ENCODE results near the gene ZBTB16. TPM values are rescaled to one million over a fixed set of nuclear protein-coding genes. Genes with fewer than 3 reads are reported as not detected.

Gene ZBTB16
- total and polyA plus RNA-seq, 9 donors, result 12.7 to 160 (median 68.7) TPM

GRCh38 chr11:114137838-114138237 lies 78.3 kb downstream of the ZBTB16 start:
- Histone ChIP-seq H3K9me3 (no peaks in the 10 kb centered on the region), H3K36me3 (no peaks in the 10 kb centered on the region), H3K27ac (no peak overlapping the region), H3K4me3 (no peak overlapping the region), H3K4me1 (ENCODE audit: insufficient read depth) (peaks cover 31% of the 10 kb centered on the region), H3K27me3 (no peaks in the 10 kb centered on the region)
- intact Hi-C loops (cut with DNase I), result loop anchor here in 1 of 4 donors (10.0 kb wide), 1 partner anchor 63 kb away; no protein-coding TSS in a partner anchor
- DNase-seq, result no peak
- WGBS, 3 donors, result 90 to 95% (median 93%) methylated on average over 6 of the region's 6 CpGs
- TF ChIP-seq POLR2A (IDR thresholded peaks at IDR 0.05) (no peak), CTCF (IDR thresholded peaks at IDR 0.05) (no peak), EP300 (IDR thresholded peaks at IDR 0.05) (no peak)

- intact Hi-C loops (cut with DNase I), result loop anchor here in 1 of 4 donors (10.0 kb wide), 1 partner anchor 64 kb away; no protein-coding TSS in a partner anchor
- Histone ChIP-seq H3K36me3 (no peaks in the 10 kb centered on the region), H3K4me1 (ENCODE audit: insufficient read depth) (peaks cover 33% of the 10 kb centered on the region)
Measured at GRCh38 chr11:114138411-114138810, 78.9 kb downstream of the ZBTB16 start.

GRCh38 chr11:114140826-114141225 lies 81.3 kb downstream of the ZBTB16 start:
- H3K4me3 ChIP-seq, result no peak overlapping the region
- peaks cover 27% of the 10 kb centered on the region for H3K4me1 ChIP-seq (ENCODE audit: insufficient read depth)
- no peak for TF ChIP-seq POLR2A (IDR thresholded peaks at IDR 0.05)
- TF ChIP-seq EP300 (IDR thresholded peaks at IDR 0.05), result no peak
- no peak for TF ChIP-seq CTCF (IDR thresholded peaks at IDR 0.05)
- H3K36me3 ChIP-seq, result no peaks in the 10 kb centered on the region
- intact Hi-C loops (cut with DNase I), result no loop called here
- no peaks in the 10 kb centered on the region for H3K9me3 ChIP-seq
- H3K27me3 ChIP-seq, result no peaks in the 10 kb centered on the region
- H3K27ac ChIP-seq, result no peak overlapping the region
- DNase-seq, result no peak
- 83 to 97% (median 97%) methylated on average over 13 of the region's 13 CpGs for WGBS, 3 donors

More at GRCh38 chr11:114138411-114138810, 78.9 kb downstream of the ZBTB16 start:
- H3K27ac ChIP-seq, result no peak overlapping the region
- 93 to 98% (median 97%) methylated on average over 4 of the region's 4 CpGs for WGBS, 3 donors
- H3K9me3 ChIP-seq, result no peaks in the 10 kb centered on the region
- DNase-seq, result no peak
- no peak for TF ChIP-seq EP300 (IDR thresholded peaks at IDR 0.05)
- TF ChIP-seq CTCF (IDR thresholded peaks at IDR 0.05), result no peak
- TF ChIP-seq POLR2A (IDR thresholded peaks at IDR 0.05), result no peak
- H3K27me3 ChIP-seq, result no peaks in the 10 kb centered on the region
- H3K4me3 ChIP-seq, result no peak overlapping the region

- no peak overlapping the region for H3K4me3 ChIP-seq
- 81 to 91% (median 90%) methylated on average over 10 of the region's 10 CpGs for WGBS, 3 donors
- intact Hi-C loops (cut with DNase I), result no loop called here
Measured at GRCh38 chr11:114141863-114142580, 82.5 kb downstream of the ZBTB16 start.

More at GRCh38 chr11:114141863-114142580, 82.5 kb downstream of the ZBTB16 start:
- Histone ChIP-seq H3K9me3 (no peaks in the 10 kb centered on the region), H3K27ac (no peak overlapping the region), H3K4me1 (ENCODE audit: insufficient read depth) (peaks cover 27% of the 10 kb centered on the region), H3K36me3 (no peaks in the 10 kb centered on the region), H3K27me3 (no peaks in the 10 kb centered on the region)
- no peak for DNase-seq
- TF ChIP-seq POLR2A (IDR thresholded peaks at IDR 0.05), result no peak
- TF ChIP-seq EP300 (IDR thresholded peaks at IDR 0.05), result no peak
- TF ChIP-seq CTCF (IDR thresholded peaks at IDR 0.05), result no peak

Data from ovary (tissue), 9 donors.